AG04450 (cell line): ENCODE measurements around the gene CCDC183. TPM values are rescaled to one million over a fixed set of nuclear protein-coding genes. Genes with fewer than 3 reads are reported as not detected.

ENCODE experiments used
- CTCF ChIA-PET: fragments of 300-600, 350-600 bp; formaldehyde crosslinking; extraction: SDS; loops from one replicate; lab custom pipeline; 2022; ENCODE audit warnings: antibody characterized with exemption, inconsistent platforms; lab: Charles Lee
- POLR2A ChIA-PET: fragments of 350-600 bp; formaldehyde crosslinking; extraction: SDS; loops from one replicate; lab custom pipeline; 2021; ENCODE audit warnings: antibody characterized with exemption, inconsistent platforms; lab: Yijun Ruan, JAX
- DNase-seq: peaks from one replicate; pipeline ENCODE4 v3.0.0-alpha.2; 2011; ENCODE audit warnings: low read depth, low spot score
- H3K27ac ChIP-seq: one replicate; pipeline ENCODE4 v1.5.1; 2012; ENCODE audit warnings: low read depth, low read length, control low read depth
- H3K27me3 ChIP-seq: one replicate; pipeline ENCODE4 v1.6.0; 2012; ENCODE audit warnings: low read length; ENCODE audit not compliant: control insufficient read depth, insufficient read depth
- H3K4me3 ChIP-seq: 2 replicates; pipeline ENCODE4 v1.5.1; 2011; ENCODE audit warnings: mild to moderate bottlenecking, low read depth, low read length, control low read depth
- H3K9me3 ChIP-seq: 2 replicates; pipeline ENCODE4 v1.5.1; 2012; ENCODE audit warnings: low read length; ENCODE audit not compliant: control insufficient read depth, insufficient read depth
- CTCF ChIP-seq: IDR thresholded peaks from 2 replicates; pipeline ENCODE4 v1.5.1; 2011; ENCODE audit warnings: low read depth, low read length, control low read depth, inconsistent platforms
- polyA plus RNA-seq: library from polyadenylated mRNA; depleted of rRNA; stranded (reverse); fragments of >200 nt; gene quantifications from 2 replicates; pipeline ENCODE4 v1.2.3, GENCODE V29; 2011

CCDC183 gene
- polyA plus RNA-seq, 1 experiment, result 0.21 TPM

GRCh38 chr9:136789523-136789937 lies 6.6 kb upstream of the CCDC183 start:
- CTCF ChIA-PET, result interaction anchor here (2.0 kb wide), 1 partner anchor 240 kb away, joined by 9 read pairs; no protein-coding TSS in a partner anchor

GRCh38 chr9:136790640-136791515 lies 5.3 kb upstream of the CCDC183 start, which contains the start of gene TMEM141:
Gene TMEM141 (plus strand): TSS chr9:136791344. CDS start chr9:136791371, 27 bp downstream.
- TF ChIP-seq CTCF, result no peak
- ChIA-PET POLR2A (interaction anchor here (0.5 to 1.0 kb wide), 6 partner anchors 9 to 402 kb away, joined by 3 to 4 read pairs (median 3); partner anchors contain the start of genes AJM1 and FUT7), CTCF (interaction anchor here (0.6 to 1.2 kb wide), 2 partner anchors 51 to 244 kb away, joined by 4 read pairs; partner anchors contain the start of gene AJM1)
- Histone ChIP-seq H3K9me3 (no peaks in the 10 kb centered on the region; the same call in 1 of the 2 replicates), H3K27ac (peak within 1 kb of the TSS; percentile 57), H3K4me3 (peak within 1 kb of the TSS; percentile 91), H3K27me3 (peaks cover 4% of the 10 kb centered on the region)
- peak; percentile 99 for DNase-seq

More at GRCh38 chr9:136789523-136789937, 6.6 kb upstream of the CCDC183 start:
- Histone ChIP-seq H3K4me3 (no peak overlapping the region), H3K27me3 (no peaks in the 10 kb centered on the region), H3K9me3 (no peaks in the 10 kb centered on the region; the same call in 1 of the 2 replicates), H3K27ac (no peak overlapping the region)
- DNase-seq, result no peak
- POLR2A ChIA-PET, result no interaction called here
- TF ChIP-seq CTCF, result no peak

GRCh38 chr9:136791516-136792276 lies 4.4 kb upstream of the CCDC183 start:
- ChIA-PET POLR2A (no interaction called here), CTCF (interaction anchor here (0.6 to 2.7 kb wide), 4 partner anchors 11 to 233 kb away, joined by 3 to 13 read pairs (median 8); partner anchors contain the start of gene RABL6)
- H3K9me3 ChIP-seq, result no peaks in the 10 kb centered on the region; the same call in 1 of the 2 replicates
- peak; percentile 93 for TF ChIP-seq CTCF
- peaks cover 9% of the 10 kb centered on the region for H3K27me3 ChIP-seq
- H3K4me3 ChIP-seq, result peak overlapping the region; percentile 91
- DNase-seq, result no peak
- H3K27ac ChIP-seq, result peak overlapping the region; percentile 57

- POLR2A ChIA-PET, result no interaction called here
- CTCF ChIA-PET, result interaction anchor here (0.6 to 2.7 kb wide), 4 partner anchors 10 to 234 kb away, joined by 3 to 13 read pairs (median 8); partner anchors contain the start of gene RABL6
These were observed 3.6 kb upstream of the CCDC183 start for GRCh38 chr9:136792321-136793085.

More at GRCh38 chr9:136792321-136793085, 3.6 kb upstream of the CCDC183 start:
- Histone ChIP-seq H3K27me3 (peaks cover 10% of the 10 kb centered on the region), H3K9me3 (no peaks in the 10 kb centered on the region; the same call in 1 of the 2 replicates), H3K27ac (no peak overlapping the region), H3K4me3 (no peak overlapping the region; the same call in 1 of the 2 replicates)
- DNase-seq, result no peak
- no peak for TF ChIP-seq CTCF
